ENCODE measurements around the gene TTC16. TPM values are rescaled to one million over a fixed set of nuclear protein-coding genes. Genes with fewer than 3 reads are reported as not detected.

The TTC16 gene
- total and polyA plus RNA-seq, 2 of the 8 experiments (the other 6 are each of a cell fraction or from before 2014, with no cell fraction given): 0.03 TPM; not detected in 1

- WGBS, 2 experiments (ENCODE audit: extremely low coverage in 1 of 2, insufficient coverage in 1 of 2, insufficient read length in 1 of 2, insufficient replicate concordance in 2 of 2, low coverage in 1 of 2, low lambda C conversion rate in 2 of 2, missing lambda C conversion rate in 1 of 2): 84% methylated on average over 5 of the region's 5 CpGs; no CpG with 5 or more reads in 1 of the 2 experiments
- H2BK15ac ChIP-seq (ENCODE audit: low read length): no peak overlapping the region
- H2BK12ac ChIP-seq (ENCODE audit: low read depth, low read length): no peak overlapping the region
- H3K18ac ChIP-seq (ENCODE audit: extremely low read depth, low read length): no peak overlapping the region
- H3K23ac ChIP-seq (ENCODE audit: insufficient read length): no peak overlapping the region
- H2BK5ac ChIP-seq (ENCODE audit: low read depth, low read length): no peak overlapping the region
- H3K14ac ChIP-seq (ENCODE audit: insufficient read length): no peak overlapping the region
- H3K79me2 ChIP-seq (ENCODE audit: control insufficient read depth in 1 of 2, insufficient read depth in 2 of 2, low read length in 2 of 2): no peaks in the 10 kb centered on the region
- H3K56ac ChIP-seq (replicated peaks; ENCODE audit: insufficient read length, low read depth, low read length): no peak overlapping the region
- H2AFZ ChIP-seq (ENCODE audit: low read length): no peak overlapping the region
- H3K4me3 ChIP-seq (ENCODE audit: extremely low read depth in 1 of 4, insufficient read depth in 2 of 4, low read depth in 3 of 4, low read length in 4 of 4): no peak overlapping the region
- no peak overlapping the region for H4K5ac ChIP-seq (ENCODE audit: insufficient read length, low read depth, low read length)
- H3K4me1 ChIP-seq (replicated peaks in 1 of 4; ENCODE audit: control insufficient read depth in 3 of 4, insufficient read depth in 4 of 4, low read length in 3 of 4): peaks cover 0 to 18% (median 13%) of the 10 kb centered on the region in 4 experiments; a peak in 5 of 7 replicates
- CTCF ChIA-PET (ENCODE audit: partially characterized antibody): interaction anchor here (1.3 to 3.4 kb wide), 4 partner anchors 11 to 219 kb away, joined by 4 to 22 read pairs (median 4); partner anchors contain the start of gene TOR2A
- POLR2A ChIA-PET (ENCODE audit: partially characterized antibody): interaction anchor here (1.0 to 3.2 kb wide), 3 partner anchors 11 to 29 kb away, joined by 3 to 11 read pairs (median 3); partner anchors contain the start of gene TOR2A
- DNase-seq (ENCODE audit: low read depth in 1 of 2, low spot score in 2 of 2): no peak
- H4K20me1 ChIP-seq (replicated peaks in 1 of 2; ENCODE audit: control insufficient read depth in 1 of 2, insufficient read depth in 2 of 2, low read length in 2 of 2): no peaks in the 10 kb centered on the region
- FAIRE-seq: no peak
- no peak overlapping the region for H3K27ac ChIP-seq (ENCODE audit: low read depth, low read length)
- TF ChIP-seq BACH1 (IDR thresholded peaks at IDR 0.05; ENCODE audit: low read length) (no peak), EZH2 (IDR thresholded peaks at IDR 0.05; ENCODE audit: low read depth, low read length, severe bottlenecking) (no peak), SIRT6 (IDR thresholded peaks at IDR 0.05; ENCODE audit: low read length) (no peak), ATF3 (IDR thresholded peaks at IDR 0.05; ENCODE audit: insufficient read depth, low read depth, low read length) (no peak), SP2 (IDR thresholded peaks at IDR 0.05; ENCODE audit: low read length) (no peak), EGR1 (IDR thresholded peaks at IDR 0.05; ENCODE audit: borderline replicate concordance, low read depth, low read length) (no peak), BCL11A (IDR thresholded peaks at IDR 0.05; ENCODE audit: low read depth in 2 of 2, low read length in 2 of 2) (no peak), ZNF274 (IDR thresholded peaks at IDR 0.05; ENCODE audit: borderline replicate concordance, extremely low read depth, low read length) (no peak), JUND (IDR thresholded peaks at IDR 0.05; ENCODE audit: low read length) (no peak), USF2 (IDR thresholded peaks at IDR 0.05; ENCODE audit: low read length) (no peak), CHD1 (IDR thresholded peaks at IDR 0.05; ENCODE audit: low read depth, low read length) (no peak)
- no peaks in the 10 kb centered on the region for H3K23me2 ChIP-seq (ENCODE audit: low read depth, low read length)
- H2AK5ac ChIP-seq (ENCODE audit: low read depth, low read length): no peak overlapping the region
- no peaks in the 10 kb centered on the region for H3K36me3 ChIP-seq (ENCODE audit: control insufficient read depth in 2 of 4, insufficient read depth in 4 of 4, low read length in 3 of 4)
- H3K79me1 ChIP-seq (ENCODE audit: low read depth, low read length): no peaks in the 10 kb centered on the region
- no peaks in the 10 kb centered on the region for H3K9me3 ChIP-seq (ENCODE audit: insufficient read depth in 2 of 2, low read depth in 1 of 2, low read length in 1 of 2)
- H2BK20ac ChIP-seq (ENCODE audit: low read length): no peak overlapping the region
- no peak overlapping the region for H3K4ac ChIP-seq (replicated peaks; ENCODE audit: insufficient read length, low read depth, low read length)
- H3K4me2 ChIP-seq (ENCODE audit: insufficient read depth in 1 of 2, low read depth in 2 of 2, low read length in 2 of 2): no peak overlapping the region
- no peak overlapping the region for H2BK120ac ChIP-seq (replicated peaks; ENCODE audit: low read depth, low read length)
- no peak overlapping the region for H4K8ac ChIP-seq (ENCODE audit: extremely low read depth, insufficient read depth, low read length)
- H4K91ac ChIP-seq (replicated peaks; ENCODE audit: insufficient read length, low read length): no peak overlapping the region
- H3K9ac ChIP-seq (replicated peaks in 1 of 4; ENCODE audit: extremely low read depth in 1 of 4, low read depth in 3 of 4, low read length in 3 of 4): no peak overlapping the region
- H3K27me3 ChIP-seq (replicated peaks in 1 of 4; ENCODE audit: control insufficient read depth in 3 of 4, extremely low read depth in 1 of 4, insufficient read depth in 3 of 4, low read length in 3 of 4): no peaks in the 10 kb centered on the region
These were observed 7.6 kb downstream of the TTC16 start for GRCh38 chr9:127723444-127723843.
